GM18873 (cell line): Measurements from ENCODE around the gene SPACA9.

ENCODE experiments used
- ATAC-seq: cut with Tn5 transposase; IDR thresholded peaks from one replicate; pipeline ENCODE4 v1.9.1; 2021; ENCODE audit warnings: mild to moderate bottlenecking, moderate library complexity, moderate number of reproducible peaks; ENCODE audit not compliant: unreplicated experiment, low FRiP score

Gene SPACA9

GRCh38 chr9:132878695-132879456 is at the start of gene SPACA9:
Gene SPACA9 (plus strand): TSS chr9:132878898. CDS start chr9:132883948, 5,050 bp downstream.
- no peak for ATAC-seq

GRCh38 chr9:132832171-132832881 is 46.4 kb upstream of the SPACA9 start:
- ATAC-seq, result no peak

DNA sequence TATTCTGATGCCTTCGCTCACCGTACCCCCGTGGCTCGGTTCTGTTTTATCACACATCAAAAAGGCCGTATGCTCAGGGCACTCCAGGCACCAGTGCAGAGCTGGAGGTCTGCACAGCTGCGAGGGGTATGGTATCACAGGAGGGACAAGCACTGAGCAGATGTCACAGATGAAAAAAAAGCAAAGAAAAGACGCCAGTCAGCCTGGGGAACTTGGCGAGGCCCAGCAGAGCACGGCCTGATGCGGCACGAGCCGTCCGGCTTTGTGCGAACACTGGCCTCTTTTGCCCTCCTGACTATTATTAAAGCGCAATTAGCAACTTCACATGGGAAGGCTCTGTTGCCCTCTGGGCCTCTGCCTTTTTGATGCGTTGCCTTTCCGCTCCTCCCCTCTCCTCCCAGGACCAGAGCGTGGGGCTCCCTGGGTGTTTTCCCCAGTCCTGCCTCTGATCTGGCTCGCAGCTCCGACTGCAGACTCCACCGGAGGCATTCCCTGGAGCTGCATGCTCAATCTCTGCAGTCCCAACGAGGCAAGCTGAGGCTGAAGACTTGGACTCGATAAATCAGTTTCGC is 45.1 kb upstream of the SPACA9 start:
- ATAC-seq, result no peak

GRCh38 chr9:132834343-132834742 is 44.4 kb upstream of the SPACA9 start:
- no peak for ATAC-seq

DNA sequence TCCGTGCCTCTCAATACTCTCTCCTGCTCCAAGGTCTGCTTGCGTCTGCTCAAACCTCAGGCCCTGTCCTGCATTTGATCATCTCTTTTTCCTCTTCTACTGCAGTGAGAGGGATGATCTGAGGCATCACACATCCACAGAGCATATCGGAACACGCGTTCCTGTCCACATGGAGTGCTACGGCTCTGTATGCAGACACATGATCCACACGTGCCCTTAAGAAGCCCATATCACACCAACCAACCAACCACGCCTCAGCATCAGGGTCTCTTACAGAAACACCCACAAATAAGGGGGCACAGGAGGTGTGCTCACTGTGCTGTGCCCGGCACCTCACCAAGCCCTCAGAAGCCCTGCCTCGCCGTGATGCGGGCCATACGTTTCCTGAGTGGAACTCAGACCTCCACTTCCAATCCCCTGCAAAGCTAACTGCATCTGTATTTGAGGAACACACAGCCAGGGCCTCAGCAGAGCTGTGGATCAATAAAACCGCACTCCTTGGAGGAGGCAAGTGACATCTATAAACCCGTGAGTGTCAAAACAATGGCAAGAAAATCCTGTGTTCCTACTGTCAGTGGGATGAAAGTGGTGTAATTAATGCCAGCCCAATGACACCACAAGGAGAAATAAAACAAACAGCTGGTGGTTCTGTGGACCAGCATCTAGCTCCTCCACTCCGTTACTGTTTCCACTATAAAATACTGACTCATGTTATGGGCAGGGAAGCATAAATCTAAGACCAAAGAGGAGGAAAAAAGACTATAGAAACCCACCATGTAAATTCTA is 41.0 kb upstream of the SPACA9 start:
- ATAC-seq, result no peak

GRCh38 chr9:132838291-132838690 is 40.4 kb upstream of the SPACA9 start:
- ATAC-seq, result no peak

DNA sequence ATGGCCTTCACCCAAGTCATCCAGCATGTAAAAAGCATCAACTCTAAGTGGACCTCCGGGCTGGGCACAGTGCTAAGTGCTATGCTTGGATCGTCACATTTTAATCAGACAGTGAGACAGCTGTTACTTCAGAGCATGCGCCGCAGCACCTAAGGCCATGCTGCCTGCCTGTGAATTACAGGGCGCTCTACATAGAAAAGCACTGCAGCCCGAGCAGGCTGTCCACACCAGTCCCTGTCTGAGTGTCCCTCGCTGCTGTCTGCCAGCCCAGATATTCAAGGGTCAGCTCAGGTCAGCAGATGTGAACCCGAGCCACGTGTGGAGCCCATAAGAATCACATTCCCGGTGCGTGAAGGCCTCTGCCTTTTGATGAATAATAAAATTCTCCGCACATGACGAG is 37.7 kb upstream of the SPACA9 start:
- ATAC-seq, result no peak

DNA sequence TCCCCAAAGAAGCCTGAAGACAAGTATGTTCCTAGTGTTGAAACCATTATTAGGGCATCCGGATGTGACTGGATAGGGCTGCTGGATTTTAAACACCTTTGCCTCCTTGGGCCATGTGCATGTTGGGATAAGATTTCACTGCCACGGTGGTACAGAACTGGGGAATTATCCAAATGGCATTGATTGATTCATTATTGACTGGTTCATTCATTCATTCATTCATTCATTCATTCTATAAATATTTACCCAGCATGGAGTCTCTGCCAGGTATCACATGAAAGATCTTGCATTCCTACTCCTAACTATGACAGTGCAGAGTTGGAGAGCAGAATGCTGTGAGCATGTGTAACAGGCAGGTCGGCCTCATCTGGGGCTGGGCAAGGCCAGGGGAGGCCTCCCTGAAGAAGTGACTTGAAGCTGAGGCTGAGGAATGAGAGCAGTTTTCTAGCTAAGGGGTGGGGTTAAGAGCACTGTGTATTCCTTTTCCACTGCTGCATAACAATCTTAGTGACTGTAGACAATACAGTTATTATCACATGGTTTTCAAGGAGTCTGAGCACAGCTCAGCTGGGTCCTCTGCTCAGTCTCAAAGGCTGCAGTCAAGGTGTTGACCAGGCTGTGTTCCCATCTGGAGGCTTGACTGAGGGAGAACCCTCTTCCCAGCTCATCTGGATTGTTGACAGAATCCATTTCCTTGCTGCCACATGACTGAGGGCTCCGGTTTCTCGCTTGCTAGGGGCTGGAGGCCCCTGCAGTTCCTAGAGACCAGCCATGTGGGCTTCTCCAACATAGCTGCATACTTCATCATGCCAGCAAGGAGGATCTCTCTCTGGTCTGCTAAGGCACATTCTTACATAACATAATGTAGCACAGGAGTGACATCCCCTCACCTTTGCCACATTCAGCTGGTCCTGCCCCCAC is 36.3 kb upstream of the SPACA9 start:
- ATAC-seq, result no peak

DNA sequence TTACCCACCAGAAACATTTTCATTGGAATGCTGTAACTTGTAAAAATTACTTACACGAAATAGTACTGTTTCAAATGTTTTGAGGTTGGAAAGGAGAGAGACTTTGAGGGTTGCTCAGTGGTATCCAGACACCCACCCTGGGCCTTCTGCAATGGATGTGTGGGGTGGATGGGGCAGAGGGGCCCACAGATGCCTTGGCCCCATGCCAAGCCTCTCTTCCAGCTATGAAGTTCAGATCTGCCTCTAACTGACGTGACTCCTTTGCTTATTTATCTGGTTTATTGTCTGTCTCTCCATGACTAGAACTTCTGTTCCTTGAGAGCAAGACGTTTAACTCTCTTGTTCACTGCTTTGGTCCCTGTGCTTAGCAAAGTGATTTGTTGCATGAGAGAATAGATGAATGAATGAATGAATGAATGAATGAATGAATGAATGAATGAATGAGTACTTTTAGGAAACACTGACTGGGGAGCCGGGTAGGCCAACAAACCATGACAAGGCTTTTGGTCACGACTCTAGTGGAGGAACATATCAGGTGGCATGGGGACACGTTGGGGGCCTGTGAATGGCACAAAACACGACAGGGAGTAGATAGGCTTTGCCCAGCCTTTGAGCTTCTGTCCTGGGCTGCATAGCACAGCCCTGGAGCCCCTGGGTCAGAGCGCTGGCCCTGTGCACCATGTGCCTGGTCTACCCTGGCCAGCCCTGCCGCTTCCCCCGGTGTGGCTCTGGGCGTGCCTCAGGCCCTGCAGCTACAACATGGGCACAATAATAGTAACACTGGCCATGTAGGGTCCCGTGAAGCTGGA is 32.4 kb upstream of the SPACA9 start:
- ATAC-seq, result no peak

DNA sequence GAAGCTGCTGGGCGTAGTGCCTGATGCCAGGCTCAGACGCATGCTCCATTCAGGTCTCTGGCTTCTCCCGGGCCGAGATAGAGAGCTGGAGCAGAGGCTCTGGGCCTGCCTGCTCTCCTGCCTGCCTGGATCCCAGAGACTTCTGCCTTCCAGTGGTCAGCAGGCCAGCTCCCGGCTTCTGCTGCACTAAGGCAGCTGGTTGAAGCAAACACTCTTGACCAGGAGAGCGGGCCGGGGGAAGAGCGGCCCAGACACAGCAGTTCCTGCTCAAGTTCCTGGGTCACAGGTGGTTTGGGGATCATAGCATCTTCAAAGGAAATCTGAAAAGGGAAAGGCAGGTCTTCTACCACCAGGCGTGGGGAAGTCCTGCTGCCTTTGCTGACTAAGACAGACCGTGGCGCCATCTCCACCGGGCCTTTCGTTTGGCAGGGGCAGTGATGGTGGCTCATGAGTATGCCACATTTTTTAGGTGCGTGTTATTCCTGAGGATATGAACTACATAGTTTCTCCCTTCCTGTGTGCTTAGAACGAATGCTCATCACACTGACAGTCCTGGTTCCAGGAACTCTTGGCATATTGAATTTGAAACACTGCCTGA is 31.7 kb upstream of the SPACA9 start:
- ATAC-seq, result no peak

GRCh38 chr9:132849185-132849706 is 29.5 kb upstream of the SPACA9 start:
- no peak for ATAC-seq

DNA sequence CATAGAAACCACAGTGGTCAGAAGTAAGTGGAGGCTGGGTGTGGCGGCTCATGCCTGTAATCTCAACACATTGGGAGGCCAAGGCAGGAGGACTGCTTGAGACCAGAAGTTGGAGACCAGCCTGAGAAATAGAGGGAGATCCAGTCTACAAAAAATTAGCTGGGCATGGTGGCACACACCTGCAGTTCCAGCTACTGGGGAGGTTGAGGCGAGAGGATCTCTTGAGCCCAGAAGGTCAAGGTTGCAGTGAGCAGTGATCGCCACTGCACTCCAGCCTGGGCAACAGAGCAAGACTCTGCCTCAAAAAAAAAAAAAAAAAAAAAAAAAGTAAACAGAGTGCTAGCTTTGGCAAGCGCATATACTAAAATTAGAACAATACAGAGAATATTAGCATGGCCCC is 25.2 kb upstream of the SPACA9 start:
- no peak for ATAC-seq

- no peak for ATAC-seq
Observed at GRCh38 chr9:132854832-132855231, 23.9 kb upstream of the SPACA9 start.

DNA sequence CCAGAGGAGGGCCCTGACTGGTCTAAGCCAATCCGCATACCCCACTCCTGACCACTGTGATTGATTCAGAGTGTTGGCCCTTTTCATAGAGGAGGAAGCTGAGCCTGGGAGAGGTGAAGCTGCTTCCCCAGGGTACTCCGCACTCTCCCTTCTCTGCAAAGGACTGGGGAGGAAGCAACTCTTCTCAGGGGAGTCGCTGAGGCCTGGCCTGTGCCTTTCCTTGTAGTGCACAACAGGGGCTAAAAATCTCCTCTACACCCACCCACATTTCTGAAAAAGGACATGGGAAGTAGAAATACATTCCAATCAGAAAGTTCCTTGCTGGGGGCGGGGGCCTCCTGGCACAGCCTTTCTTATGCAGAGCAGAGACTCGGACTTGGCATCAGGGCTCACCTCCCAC is 22.8 kb upstream of the SPACA9 start:
- no peak for ATAC-seq

GRCh38 chr9:132857031-132857430 is 21.7 kb upstream of the SPACA9 start:
- ATAC-seq, result no peak

- ATAC-seq, result no peak
Observed at GRCh38 chr9:132857616-132858342, 20.9 kb upstream of the SPACA9 start.

DNA sequence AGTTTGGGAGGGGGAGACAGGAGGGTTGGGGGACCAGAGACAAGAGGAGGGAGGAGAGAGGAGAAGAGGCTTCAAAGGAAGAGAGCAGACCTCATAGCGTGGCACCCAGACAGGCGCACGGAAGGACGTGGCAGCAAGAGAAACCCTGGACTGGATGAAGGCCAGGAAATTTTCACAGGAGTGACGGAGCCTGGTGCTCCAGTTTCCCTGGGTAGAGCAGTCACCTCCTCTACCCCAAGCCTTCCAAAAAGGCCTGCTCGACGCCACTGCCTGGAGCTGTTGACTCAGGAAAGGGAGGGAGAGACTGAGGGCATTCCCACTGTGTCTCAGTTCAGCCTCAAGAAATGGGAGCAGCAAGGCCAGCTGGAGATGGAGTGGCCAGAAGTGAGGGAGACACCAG is 19.9 kb upstream of the SPACA9 start:
- no peak for ATAC-seq

DNA sequence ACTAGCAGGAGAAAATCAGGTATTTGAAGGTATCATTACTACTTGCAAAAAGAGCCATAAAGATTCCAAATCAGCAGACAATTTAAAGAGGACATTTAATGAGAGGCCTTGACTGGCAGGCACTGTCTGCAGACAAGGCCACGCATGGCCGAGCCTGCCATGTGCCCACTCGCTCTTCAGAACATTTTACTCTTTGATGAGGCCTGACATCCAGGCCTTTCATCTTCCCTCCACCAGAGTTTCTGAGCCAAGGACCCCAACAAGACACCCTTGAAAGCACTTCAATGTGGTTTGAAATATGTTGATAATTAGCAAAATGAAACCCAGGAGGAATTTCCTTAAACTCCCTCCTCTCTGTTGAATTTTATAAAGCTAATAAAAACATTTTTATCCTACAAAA is 17.0 kb upstream of the SPACA9 start:
- ATAC-seq, result no peak
